Endodermal cell (in vitro differentiated cells): ENCODE measurements around the gene SGCD. TPM values are rescaled to one million over a fixed set of nuclear protein-coding genes. Genes with fewer than 3 reads are reported as not detected.

ENCODE experiments used
- DNase-seq: peaks from one replicate; pipeline ENCODE4 v3.0.0-alpha.2; 2017
- H3K27ac ChIP-seq: 2 replicates; pipeline ENCODE4 v1.5.1; 2013; ENCODE audit warnings: mild to moderate bottlenecking, low read depth, low read length, moderate library complexity
- H3K27me3 ChIP-seq: 2 replicates; pipeline ENCODE4 v1.6.1; 2013; ENCODE audit warnings: mild to moderate bottlenecking, low read length, moderate library complexity; ENCODE audit not compliant: insufficient read depth, control insufficient read depth, poor library complexity, severe bottlenecking
- H3K36me3 ChIP-seq: 2 replicates; pipeline ENCODE4 v1.7.0; 2013; ENCODE audit warnings: mild to moderate bottlenecking, low read length, moderate library complexity; ENCODE audit not compliant: control insufficient read depth, insufficient read depth
- H3K4me1 ChIP-seq: one replicate; pipeline ENCODE4 v1.7.0; 2013; ENCODE audit warnings: low read length; ENCODE audit not compliant: control insufficient read depth, insufficient read depth
- H3K4me3 ChIP-seq: 2 replicates; pipeline ENCODE4 v1.5.1; 2013; ENCODE audit warnings: mild to moderate bottlenecking, low read length, moderate library complexity
- H3K9ac ChIP-seq: 2 replicates; pipeline ENCODE4 v1.6.1; 2013; ENCODE audit warnings: mild to moderate bottlenecking, low read length, moderate library complexity; ENCODE audit not compliant: poor library complexity, severe bottlenecking; ENCODE audit errors: extremely low read depth
- H3K9me3 ChIP-seq: 2 replicates; pipeline ENCODE4 v1.6.1; 2013; ENCODE audit warnings: mild to moderate bottlenecking, low read length, moderate library complexity; ENCODE audit not compliant: control insufficient read depth
- H3K27ac Mint-ChIP-seq: 2 replicates; pipeline ENCODE4 v1.8.0; 2020; ENCODE audit warnings: mixed read lengths
- H3K27me3 Mint-ChIP-seq: 2 replicates; pipeline ENCODE4 v1.8.0; 2021; ENCODE audit warnings: mild to moderate bottlenecking, mixed read lengths; ENCODE audit not compliant: insufficient read depth
- H3K36me3 Mint-ChIP-seq: 2 replicates; pipeline ENCODE4 v1.8.0; 2020; ENCODE audit warnings: low read depth, mixed read lengths
- H3K4me1 Mint-ChIP-seq: 2 replicates; pipeline ENCODE4 v1.8.0; 2020; ENCODE audit warnings: mixed read lengths
- H3K4me3 Mint-ChIP-seq: 2 replicates; pipeline ENCODE4 v1.8.0; 2020; ENCODE audit warnings: mild to moderate bottlenecking, moderate library complexity, mixed read lengths
- H3K9me3 Mint-ChIP-seq: 2 replicates; pipeline ENCODE4 v1.8.0; 2020; ENCODE audit warnings: mild to moderate bottlenecking, mixed read lengths
- CTCF ChIP-seq: fragments of 200-600 bp; sonication (generic); conservative IDR thresholded peaks from 2 replicates; pipeline ENCODE4 v1.5.0; 2021; ENCODE audit warnings: antibody characterized with exemption, mild to moderate bottlenecking
- WGBS, 2 experiments: methylation state at CpG; one replicate each; pipeline versions ENCODE4 v1.1.5 to v1.1.7; 2013; ENCODE audit warnings: missing lambda C conversion rate in 2 of 2, mixed read lengths in 1 of 2; ENCODE audit not compliant: insufficient coverage in 1 of 2, insufficient read length in 1 of 2; 5-methylcytosine and 5-hydroxymethylcytosine counted together
- total RNA-seq, 2 donors: library from RNA; stranded (reverse); fragmentation: NEBNext Ultra II Directional in 1 of 2; extraction: Animal tissue kit (Norgen Biotek cat#: 25700) in 1 of 2; gene quantifications; 2 replicates in 1 of 2; 3 replicates in 1 of 2; pipeline ENCODE4 v1.2.1, GENCODE V29; 2021

SGCD gene
- total RNA-seq, 2 donors from 2014 or later, result 0.04 to 0.42 TPM

GRCh38 chr5:156331181-156331580 is 4.2 kb downstream of the SGCD start:
- H3K27me3 ChIP-seq, result no peaks in the 10 kb centered on the region
- TF ChIP-seq CTCF, result no peak
- no peak overlapping the region for H3K4me3 Mint-ChIP-seq
- 83 to 93% methylated on average over 1 of the region's 1 CpG for WGBS, 2 experiments
- H3K27ac Mint-ChIP-seq, result no peak overlapping the region
- H3K36me3 ChIP-seq, result no peaks in the 10 kb centered on the region
- H3K9me3 Mint-ChIP-seq, result no peaks in the 10 kb centered on the region
- no peak overlapping the region for H3K4me3 ChIP-seq
- H3K4me1 ChIP-seq, result no peaks in the 10 kb centered on the region
- no peaks in the 10 kb centered on the region for H3K9me3 ChIP-seq
- no peak overlapping the region for H3K9ac ChIP-seq
- H3K27ac ChIP-seq, result no peak overlapping the region
- peaks cover 5% of the 10 kb centered on the region for H3K4me1 Mint-ChIP-seq
- H3K27me3 Mint-ChIP-seq, result no peaks in the 10 kb centered on the region
- no peaks in the 10 kb centered on the region for H3K36me3 Mint-ChIP-seq
- DNase-seq, result no peak

GRCh38 chr5:156331845-156332244 is 4.9 kb downstream of the SGCD start:
- no peak overlapping the region for H3K4me3 ChIP-seq
- no peak overlapping the region for H3K4me3 Mint-ChIP-seq
- no peak overlapping the region for H3K27ac Mint-ChIP-seq
- H3K36me3 Mint-ChIP-seq, result no peaks in the 10 kb centered on the region
- H3K4me1 Mint-ChIP-seq, result no peaks in the 10 kb centered on the region
- no peak overlapping the region for H3K27ac ChIP-seq
- no peaks in the 10 kb centered on the region for H3K27me3 Mint-ChIP-seq
- no peak for DNase-seq
- H3K9me3 ChIP-seq, result no peaks in the 10 kb centered on the region
- H3K27me3 ChIP-seq, result no peaks in the 10 kb centered on the region
- H3K9me3 Mint-ChIP-seq, result no peaks in the 10 kb centered on the region
- H3K9ac ChIP-seq, result no peak overlapping the region
- 97 to 100% methylated on average over 1 to 6 of the region's 6 CpGs for WGBS, 2 experiments
- no peak for TF ChIP-seq CTCF
- no peaks in the 10 kb centered on the region for H3K36me3 ChIP-seq
- H3K4me1 ChIP-seq, result no peaks in the 10 kb centered on the region

- no peak for TF ChIP-seq CTCF
- H3K4me1 Mint-ChIP-seq, result no peaks in the 10 kb centered on the region
- 89 to 94% methylated on average over 2 of the region's 2 CpGs for WGBS, 2 experiments
Observed at GRCh38 chr5:156332245-156332644, 5.3 kb downstream of the SGCD start.

More at GRCh38 chr5:156332245-156332644, 5.3 kb downstream of the SGCD start:
- Mint-ChIP-seq H3K27me3 (no peaks in the 10 kb centered on the region), H3K4me3 (no peak overlapping the region), H3K36me3 (no peaks in the 10 kb centered on the region), H3K9me3 (no peaks in the 10 kb centered on the region), H3K27ac (no peak overlapping the region)
- Histone ChIP-seq H3K27ac (no peak overlapping the region), H3K4me1 (no peaks in the 10 kb centered on the region), H3K9ac (no peak overlapping the region), H3K4me3 (no peak overlapping the region), H3K9me3 (no peaks in the 10 kb centered on the region), H3K36me3 (no peaks in the 10 kb centered on the region), H3K27me3 (no peaks in the 10 kb centered on the region)
- no peak for DNase-seq
